ENCODE data around the gene KLHL21. TPM values are rescaled to one million over a fixed set of nuclear protein-coding genes. Genes with fewer than 3 reads are reported as not detected.

Gene KLHL21
- total and polyA plus RNA-seq, 4 donors, result 8.7 to 30.4 (median 16.6) TPM

DNA sequence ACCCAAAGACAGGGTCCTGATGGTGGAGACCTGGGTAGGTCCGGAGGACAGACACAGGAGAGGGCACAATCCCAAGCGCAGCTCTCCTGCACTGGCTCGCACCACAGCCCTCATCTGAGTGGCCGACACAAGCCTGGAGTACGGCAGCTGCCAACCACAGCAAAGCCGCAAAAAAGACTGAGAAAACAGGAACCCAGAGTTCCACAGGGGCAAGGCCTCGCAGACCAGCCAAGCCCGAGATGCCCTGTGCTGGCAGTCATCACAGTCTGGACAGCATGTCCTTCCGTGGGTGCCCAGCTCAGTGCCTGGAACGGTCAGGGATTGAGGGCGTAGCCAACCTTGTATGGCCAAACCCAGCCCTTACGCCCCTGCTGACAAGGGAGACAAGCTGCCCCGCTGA, 11.4 kb downstream of the KLHL21 start:
- Histone ChIP-seq H3K27me3 (ENCODE audit: control insufficient read depth in 4 of 4, insufficient read depth in 4 of 4, low read length in 3 of 4) (no peaks in the 10 kb centered on the region), H3K4me3 (ENCODE audit: low read depth in 1 of 3, low read length in 3 of 3) (no peak overlapping the region), H3K9me3 (ENCODE audit: control insufficient read depth in 4 of 4, low read length in 3 of 4) (no peaks in the 10 kb centered on the region), H3K9ac (ENCODE audit: low read depth in 1 of 2, low read length in 2 of 2) (no peak overlapping the region), H3K27ac (ENCODE audit: low read depth in 1 of 2, low read length in 2 of 2) (no peak overlapping the region), H3K36me3 (ENCODE audit: control insufficient read depth in 4 of 4, insufficient read depth in 3 of 4, low read depth in 1 of 4, low read length in 3 of 4) (peaks cover 20 to 75% (median 48%) of the 10 kb centered on the region in 4 donors), H3K4me1 (ENCODE audit: control insufficient read depth in 4 of 4, insufficient read depth in 4 of 4, low read length in 3 of 4) (peaks cover 0 to 16% (median 5%) of the 10 kb centered on the region in 4 donors)
- no peak for DNase-seq (ENCODE audit: low spot score)
- WGBS, result 79% methylated on average over 13 of the region's 13 CpGs
- no peak for TF ChIP-seq EGR1 (IDR thresholded peaks at IDR 0.05; ENCODE audit: low read depth in 2 of 2)
- TF ChIP-seq FOXA1 (IDR thresholded peaks at IDR 0.05), result no peak
- TF ChIP-seq, protein P1, sequence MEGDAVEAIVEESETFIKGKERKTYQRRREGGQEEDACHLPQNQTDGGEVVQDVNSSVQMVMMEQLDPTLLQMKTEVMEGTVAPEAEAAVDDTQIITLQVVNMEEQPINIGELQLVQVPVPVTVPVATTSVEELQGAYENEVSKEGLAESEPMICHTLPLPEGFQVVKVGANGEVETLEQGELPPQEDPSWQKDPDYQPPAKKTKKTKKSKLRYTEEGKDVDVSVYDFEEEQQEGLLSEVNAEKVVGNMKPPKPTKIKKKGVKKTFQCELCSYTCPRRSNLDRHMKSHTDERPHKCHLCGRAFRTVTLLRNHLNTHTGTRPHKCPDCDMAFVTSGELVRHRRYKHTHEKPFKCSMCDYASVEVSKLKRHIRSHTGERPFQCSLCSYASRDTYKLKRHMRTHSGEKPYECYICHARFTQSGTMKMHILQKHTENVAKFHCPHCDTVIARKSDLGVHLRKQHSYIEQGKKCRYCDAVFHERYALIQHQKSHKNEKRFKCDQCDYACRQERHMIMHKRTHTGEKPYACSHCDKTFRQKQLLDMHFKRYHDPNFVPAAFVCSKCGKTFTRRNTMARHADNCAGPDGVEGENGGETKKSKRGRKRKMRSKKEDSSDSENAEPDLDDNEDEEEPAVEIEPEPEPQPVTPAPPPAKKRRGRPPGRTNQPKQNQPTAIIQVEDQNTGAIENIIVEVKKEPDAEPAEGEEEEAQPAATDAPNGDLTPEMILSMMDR (IDR thresholded peaks at IDR 0.05; ENCODE audit: low read depth, low read length, missing input control), result no peak
- no peak for TF ChIP-seq HNF4G (IDR thresholded peaks at IDR 0.05)
- no peak for TF ChIP-seq TAF1 (conservative IDR thresholded peaks at IDR 0.05)
- TF ChIP-seq GABPA (IDR thresholded peaks at IDR 0.05 in 1 of 2, conservative IDR thresholded peaks at IDR 0.05 in 1 of 2), result no peak
- TF ChIP-seq SP1 (IDR thresholded peaks at IDR 0.05), result no peak
- TF ChIP-seq NR2F2 (IDR thresholded peaks at IDR 0.05), result no peak
- TF ChIP-seq FOXA2 (IDR thresholded peaks at IDR 0.05), result no peak
- TF ChIP-seq, protein P2, sequence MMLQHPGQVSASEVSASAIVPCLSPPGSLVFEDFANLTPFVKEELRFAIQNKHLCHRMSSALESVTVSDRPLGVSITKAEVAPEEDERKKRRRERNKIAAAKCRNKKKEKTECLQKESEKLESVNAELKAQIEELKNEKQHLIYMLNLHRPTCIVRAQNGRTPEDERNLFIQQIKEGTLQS (IDR thresholded peaks at IDR 0.05), result no peak

DNA sequence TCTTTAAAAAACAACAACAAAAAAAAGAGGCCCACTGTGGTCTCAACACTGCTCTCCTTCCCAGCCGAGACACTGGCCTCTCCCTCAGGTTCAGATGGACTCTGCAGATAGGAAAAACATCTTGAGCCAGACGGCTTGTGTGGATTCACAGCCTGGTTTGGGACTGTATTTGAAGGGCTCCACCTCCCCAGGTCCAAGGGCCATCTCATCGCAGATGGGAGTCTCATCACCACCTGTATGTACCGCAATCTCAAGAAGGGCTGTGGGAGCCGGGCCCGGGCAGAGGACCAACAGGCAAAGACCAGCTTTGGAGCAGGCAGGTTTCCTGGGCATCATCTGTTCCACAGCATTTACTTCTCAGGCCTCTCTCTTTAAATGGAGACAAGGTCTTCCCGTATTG, 12.6 kb downstream of the KLHL21 start:
- no peak for DNase-seq (ENCODE audit: low spot score)
- Histone ChIP-seq H3K9ac (ENCODE audit: low read depth in 1 of 2, low read length in 2 of 2) (no peak overlapping the region), H3K9me3 (ENCODE audit: control insufficient read depth in 4 of 4, low read length in 3 of 4) (no peaks in the 10 kb centered on the region), H3K36me3 (ENCODE audit: control insufficient read depth in 4 of 4, insufficient read depth in 3 of 4, low read depth in 1 of 4, low read length in 3 of 4) (peaks cover 20 to 68% (median 42%) of the 10 kb centered on the region in 4 donors), H3K27me3 (ENCODE audit: control insufficient read depth in 4 of 4, insufficient read depth in 4 of 4, low read length in 3 of 4) (no peaks in the 10 kb centered on the region), H3K4me3 (ENCODE audit: low read depth in 1 of 3, low read length in 3 of 3) (no peak overlapping the region), H3K27ac (ENCODE audit: low read depth in 1 of 2, low read length in 2 of 2) (no peak overlapping the region), H3K4me1 (ENCODE audit: control insufficient read depth in 4 of 4, insufficient read depth in 4 of 4, low read length in 3 of 4) (peaks cover 0 to 20% (median 5%) of the 10 kb centered on the region in 4 donors)
- TF ChIP-seq RAD21 (IDR thresholded peaks at IDR 0.05) (no peak), SP1 (IDR thresholded peaks at IDR 0.05) (no peak), EGR1 (IDR thresholded peaks at IDR 0.05; ENCODE audit: low read depth in 2 of 2) (no peak), GABPA (IDR thresholded peaks at IDR 0.05 in 1 of 2, conservative IDR thresholded peaks at IDR 0.05 in 1 of 2) (no peak), NR2F2 (IDR thresholded peaks at IDR 0.05) (no peak), FOXA2 (IDR thresholded peaks at IDR 0.05) (no peak)
- TF ChIP-seq, protein P2 (IDR thresholded peaks at IDR 0.05), result no peak
- TF ChIP-seq, protein P3, sequence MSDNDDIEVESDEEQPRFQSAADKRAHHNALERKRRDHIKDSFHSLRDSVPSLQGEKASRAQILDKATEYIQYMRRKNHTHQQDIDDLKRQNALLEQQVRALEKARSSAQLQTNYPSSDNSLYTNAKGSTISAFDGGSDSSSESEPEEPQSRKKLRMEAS (IDR thresholded peaks at IDR 0.05), result no peak
- TF ChIP-seq, protein P4, sequence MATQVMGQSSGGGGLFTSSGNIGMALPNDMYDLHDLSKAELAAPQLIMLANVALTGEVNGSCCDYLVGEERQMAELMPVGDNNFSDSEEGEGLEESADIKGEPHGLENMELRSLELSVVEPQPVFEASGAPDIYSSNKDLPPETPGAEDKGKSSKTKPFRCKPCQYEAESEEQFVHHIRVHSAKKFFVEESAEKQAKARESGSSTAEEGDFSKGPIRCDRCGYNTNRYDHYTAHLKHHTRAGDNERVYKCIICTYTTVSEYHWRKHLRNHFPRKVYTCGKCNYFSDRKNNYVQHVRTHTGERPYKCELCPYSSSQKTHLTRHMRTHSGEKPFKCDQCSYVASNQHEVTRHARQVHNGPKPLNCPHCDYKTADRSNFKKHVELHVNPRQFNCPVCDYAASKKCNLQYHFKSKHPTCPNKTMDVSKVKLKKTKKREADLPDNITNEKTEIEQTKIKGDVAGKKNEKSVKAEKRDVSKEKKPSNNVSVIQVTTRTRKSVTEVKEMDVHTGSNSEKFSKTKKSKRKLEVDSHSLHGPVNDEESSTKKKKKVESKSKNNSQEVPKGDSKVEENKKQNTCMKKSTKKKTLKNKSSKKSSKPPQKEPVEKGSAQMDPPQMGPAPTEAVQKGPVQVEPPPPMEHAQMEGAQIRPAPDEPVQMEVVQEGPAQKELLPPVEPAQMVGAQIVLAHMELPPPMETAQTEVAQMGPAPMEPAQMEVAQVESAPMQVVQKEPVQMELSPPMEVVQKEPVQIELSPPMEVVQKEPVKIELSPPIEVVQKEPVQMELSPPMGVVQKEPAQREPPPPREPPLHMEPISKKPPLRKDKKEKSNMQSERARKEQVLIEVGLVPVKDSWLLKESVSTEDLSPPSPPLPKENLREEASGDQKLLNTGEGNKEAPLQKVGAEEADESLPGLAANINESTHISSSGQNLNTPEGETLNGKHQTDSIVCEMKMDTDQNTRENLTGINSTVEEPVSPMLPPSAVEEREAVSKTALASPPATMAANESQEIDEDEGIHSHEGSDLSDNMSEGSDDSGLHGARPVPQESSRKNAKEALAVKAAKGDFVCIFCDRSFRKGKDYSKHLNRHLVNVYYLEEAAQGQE (IDR thresholded peaks at IDR 0.05), result no peak
- 85% methylated on average over 7 of the region's 7 CpGs for WGBS
